Neuron (in vitro differentiated cells): ENCODE data around the gene PNLIPRP2.

Experiments used
- H2AFZ ChIP-seq: one replicate; pipeline ENCODE4 v1.6.1; 2013; ENCODE audit warnings: low read depth, mild to moderate bottlenecking, inconsistent platforms, low read length, moderate library complexity
- H3K27me3 ChIP-seq: one replicate; pipeline ENCODE4 v1.6.1; 2013; ENCODE audit warnings: low read length; ENCODE audit not compliant: insufficient read depth
- H3K36me3 ChIP-seq: one replicate; pipeline ENCODE4 v1.6.1; 2013; ENCODE audit warnings: low read length; ENCODE audit not compliant: insufficient read depth
- H3K4me1 ChIP-seq: one replicate; pipeline ENCODE4 v1.6.1; 2013; ENCODE audit warnings: low read length; ENCODE audit not compliant: insufficient read depth
- H3K4me3 ChIP-seq: 2 replicates; pipeline ENCODE4 v1.5.1; 2013; ENCODE audit warnings: mild to moderate bottlenecking, low read length, moderate library complexity
- H3K9me3 ChIP-seq: one replicate; pipeline ENCODE4 v1.6.1; 2013; ENCODE audit warnings: low read length

Gene PNLIPRP2

DNA sequence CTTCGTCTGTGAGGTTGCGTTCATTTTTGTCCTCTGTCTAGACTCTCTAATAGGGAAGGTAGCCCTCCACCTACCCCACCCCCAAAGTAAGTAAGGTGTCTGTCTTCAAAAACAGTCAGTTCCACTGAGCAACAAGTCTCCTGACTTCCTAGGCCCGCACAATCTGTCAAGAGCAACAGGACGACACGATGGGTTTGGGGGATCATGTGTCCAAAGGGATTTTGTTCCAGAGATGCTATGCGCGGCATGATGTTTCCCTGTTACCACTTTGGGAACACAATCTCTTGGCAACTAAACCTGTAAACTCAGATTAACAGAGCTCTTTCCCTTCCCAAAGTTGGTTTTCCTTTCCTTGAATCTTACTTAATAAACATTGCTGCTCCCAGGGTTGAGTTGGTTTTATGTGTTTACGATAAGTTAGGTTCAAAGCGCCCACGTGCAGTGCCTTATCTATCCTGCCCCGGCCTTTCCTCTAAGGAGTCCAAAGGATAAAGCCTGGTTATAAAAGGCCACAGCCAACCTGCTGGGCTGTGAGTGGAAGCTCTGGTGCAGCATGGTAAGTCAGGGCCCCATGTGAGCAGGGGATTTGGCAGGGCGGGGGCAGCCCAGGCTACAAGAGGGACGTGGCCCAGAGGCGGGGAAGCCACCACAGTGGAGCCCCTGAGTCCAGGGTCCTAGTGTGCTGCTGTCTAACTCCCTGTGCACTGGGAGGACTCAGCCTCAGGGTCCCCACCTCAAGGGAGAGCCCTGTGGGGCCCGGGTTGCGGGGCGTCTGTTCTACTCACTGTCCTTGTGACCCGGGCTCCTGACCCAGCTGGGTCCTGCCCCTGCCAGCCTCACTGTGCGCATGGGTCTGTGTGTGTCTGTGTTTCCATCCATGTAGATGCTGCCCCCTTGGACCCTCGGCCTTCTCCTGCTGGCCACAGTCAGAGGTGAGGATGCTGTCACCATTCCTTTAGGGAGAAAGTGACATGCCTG lies at the start of gene PNLIPRP2:
Gene PNLIPRP2 (plus strand): TSS at position 531 of the 978 bp plus-strand sequence.
- Histone ChIP-seq H3K27me3 (peaks cover 13% of the 10 kb centered on the region), H3K9me3 (no peaks in the 10 kb centered on the region)

DNA sequence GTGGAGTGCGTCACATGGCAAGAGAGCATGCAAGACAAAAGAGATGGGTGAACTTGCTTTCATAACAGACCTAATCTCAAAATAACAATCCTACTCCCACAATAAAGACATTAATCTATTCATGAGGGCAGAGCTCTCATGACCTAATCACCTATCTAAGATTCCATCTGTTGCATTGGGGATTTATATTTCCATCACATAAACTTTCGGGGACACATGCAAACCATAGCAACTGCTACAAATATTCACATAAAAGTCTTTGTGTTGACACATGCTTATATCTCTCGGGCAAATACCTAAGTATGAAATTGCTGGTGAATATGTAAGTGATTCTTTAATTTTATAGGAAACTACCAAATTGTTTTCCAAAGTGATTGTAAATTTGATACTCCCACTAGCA lies 46.0 kb upstream of the PNLIPRP2 start:
- H3K27me3 ChIP-seq = no peaks in the 10 kb centered on the region
- H3K36me3 ChIP-seq = no peaks in the 10 kb centered on the region
- H3K9me3 ChIP-seq = no peaks in the 10 kb centered on the region
- peaks cover 5% of the 10 kb centered on the region for H3K4me1 ChIP-seq
- no peak overlapping the region for H3K4me3 ChIP-seq
- peak overlapping the region; percentile 41 for H2AFZ ChIP-seq

More for the DNA sequence above, at the start of gene PNLIPRP2:
- Histone ChIP-seq H3K4me1 (no peaks in the 10 kb centered on the region), H2AFZ (no peak within 1 kb of the TSS), H3K36me3 (no peaks in the 10 kb centered on the region), H3K4me3 (no peak within 1 kb of the TSS)

DNA sequence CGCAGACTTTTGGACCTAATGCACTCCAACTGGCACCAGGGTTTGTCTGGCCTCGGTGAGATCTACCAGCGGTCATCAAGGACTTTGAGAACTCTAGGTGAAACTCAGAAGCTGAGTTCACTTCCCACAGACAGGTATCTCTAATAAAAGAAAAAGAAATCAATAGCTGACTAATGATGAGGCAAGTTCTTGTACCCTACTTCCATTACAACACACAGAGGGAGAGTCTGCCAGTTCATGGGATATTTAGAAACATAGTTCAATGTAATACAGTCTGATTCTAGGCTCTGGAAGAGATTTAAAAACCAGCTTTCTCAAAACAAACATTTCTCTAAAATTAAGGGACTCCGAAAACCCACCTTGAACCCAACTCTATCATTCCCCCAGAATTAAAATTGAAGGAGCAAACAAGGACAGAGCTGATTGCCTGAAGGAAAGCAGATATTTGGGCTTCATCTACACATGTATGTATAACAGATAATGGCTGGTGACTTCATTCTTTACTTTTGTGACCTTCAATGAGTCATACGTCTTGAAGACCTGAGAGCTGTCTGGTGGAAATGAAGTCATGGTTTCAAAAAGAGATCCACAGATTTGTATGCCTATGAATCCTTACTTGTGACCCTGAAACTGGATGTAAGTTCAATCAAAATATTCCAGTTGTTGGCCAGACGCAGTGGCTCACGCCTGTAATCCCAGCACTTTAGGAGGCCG lies 32.7 kb upstream of the PNLIPRP2 start:
- Histone ChIP-seq H3K4me3 (no peak overlapping the region), H3K4me1 (no peaks in the 10 kb centered on the region), H3K36me3 (no peaks in the 10 kb centered on the region), H3K27me3 (no peaks in the 10 kb centered on the region), H2AFZ (no peak overlapping the region), H3K9me3 (no peaks in the 10 kb centered on the region)

DNA sequence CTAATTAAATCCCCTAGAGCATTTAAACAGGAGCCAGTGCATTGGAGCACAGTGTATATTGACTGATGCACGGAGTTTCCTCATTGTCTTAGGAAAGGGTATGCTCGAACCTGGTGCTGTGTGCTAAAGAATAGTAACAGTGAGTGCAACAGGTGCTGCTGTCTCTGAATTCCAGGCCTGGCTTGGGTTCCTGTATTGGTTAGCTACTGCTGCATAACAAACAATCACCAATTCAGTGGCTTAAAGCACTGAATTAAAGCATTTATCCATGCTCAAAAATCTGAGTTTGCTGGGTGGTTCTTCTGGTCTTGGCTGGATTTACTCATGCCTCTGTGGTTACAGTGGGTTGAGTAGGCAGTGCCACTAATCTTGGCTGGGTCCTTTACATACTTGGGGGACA lies 31.8 kb upstream of the PNLIPRP2 start:
- Histone ChIP-seq H3K9me3 (no peaks in the 10 kb centered on the region), H2AFZ (no peak overlapping the region), H3K27me3 (no peaks in the 10 kb centered on the region), H3K36me3 (no peaks in the 10 kb centered on the region), H3K4me3 (no peak overlapping the region), H3K4me1 (no peaks in the 10 kb centered on the region)

DNA sequence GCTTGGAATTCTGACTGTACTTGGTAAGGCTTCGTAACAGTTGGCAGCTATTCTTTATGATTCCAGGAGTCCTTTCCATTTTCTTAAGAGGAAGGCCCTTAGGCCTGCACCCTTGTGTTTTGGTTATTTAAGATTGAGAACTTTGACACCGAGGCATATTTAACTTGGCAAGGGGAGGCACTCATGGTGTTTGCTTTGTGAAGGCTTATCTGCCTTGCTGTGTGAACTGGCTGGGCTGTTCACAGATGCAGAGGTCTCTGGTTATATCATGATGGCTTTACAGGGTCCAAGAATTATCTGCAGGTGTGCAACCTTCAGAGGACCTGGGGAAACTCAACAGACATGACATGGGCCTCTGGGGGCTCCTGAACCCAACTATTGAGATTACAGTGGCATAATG lies 30.8 kb upstream of the PNLIPRP2 start:
- Histone ChIP-seq H3K4me1 (no peaks in the 10 kb centered on the region), H3K27me3 (no peaks in the 10 kb centered on the region), H3K36me3 (no peaks in the 10 kb centered on the region), H2AFZ (no peak overlapping the region), H3K4me3 (no peak overlapping the region), H3K9me3 (no peaks in the 10 kb centered on the region)

DNA sequence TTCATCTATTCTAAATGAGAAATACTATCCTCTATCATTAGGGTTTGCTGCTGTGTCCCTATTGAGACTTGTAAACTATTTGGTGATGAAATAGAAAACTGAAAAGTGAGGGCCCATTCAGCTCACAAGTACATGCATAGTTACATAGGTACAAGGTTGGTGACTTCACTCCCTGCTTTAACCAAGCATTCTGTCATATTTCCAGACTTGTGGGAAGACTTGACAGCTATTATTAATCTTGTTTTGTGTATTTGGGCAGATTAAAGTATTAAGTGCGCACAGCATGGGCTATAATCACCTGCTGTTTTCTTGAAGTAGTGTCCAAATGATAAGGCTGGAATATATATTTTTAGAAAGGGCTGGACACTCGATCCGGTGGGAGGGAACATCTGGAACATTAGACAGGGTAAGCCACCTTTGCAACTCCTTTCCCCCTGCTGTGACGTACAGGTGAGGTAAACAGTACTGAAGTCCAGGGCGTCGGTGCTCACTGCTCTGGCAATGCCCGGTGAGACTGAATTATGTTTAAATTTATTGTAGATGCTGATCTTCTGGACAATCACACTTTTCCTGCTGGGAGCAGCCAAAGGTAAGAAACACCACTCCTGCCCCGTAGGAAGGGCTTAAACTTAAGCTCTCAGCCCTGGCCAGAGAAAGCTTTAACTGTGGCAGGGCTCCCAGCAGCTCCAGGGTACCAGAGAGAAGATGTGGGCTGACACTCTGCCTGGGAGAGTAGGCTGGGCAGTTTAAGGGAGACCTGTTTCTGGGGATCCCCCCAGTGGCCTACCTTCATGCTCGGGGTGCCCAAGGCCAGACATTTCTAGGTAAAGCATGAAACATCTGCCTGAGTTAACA lies 29.9 kb upstream of the PNLIPRP2 start, which contains the start of gene PNLIPRP1:
Gene PNLIPRP1 (plus strand): TSS at position 370 of the 855 bp plus-strand sequence. CDS start 171 bp downstream, at position 541.
- Histone ChIP-seq H3K27me3 (no peaks in the 10 kb centered on the region), H3K9me3 (no peaks in the 10 kb centered on the region), H3K4me3 (no peak within 1 kb of the TSS), H3K36me3 (no peaks in the 10 kb centered on the region), H2AFZ (no peak within 1 kb of the TSS), H3K4me1 (no peaks in the 10 kb centered on the region)

DNA sequence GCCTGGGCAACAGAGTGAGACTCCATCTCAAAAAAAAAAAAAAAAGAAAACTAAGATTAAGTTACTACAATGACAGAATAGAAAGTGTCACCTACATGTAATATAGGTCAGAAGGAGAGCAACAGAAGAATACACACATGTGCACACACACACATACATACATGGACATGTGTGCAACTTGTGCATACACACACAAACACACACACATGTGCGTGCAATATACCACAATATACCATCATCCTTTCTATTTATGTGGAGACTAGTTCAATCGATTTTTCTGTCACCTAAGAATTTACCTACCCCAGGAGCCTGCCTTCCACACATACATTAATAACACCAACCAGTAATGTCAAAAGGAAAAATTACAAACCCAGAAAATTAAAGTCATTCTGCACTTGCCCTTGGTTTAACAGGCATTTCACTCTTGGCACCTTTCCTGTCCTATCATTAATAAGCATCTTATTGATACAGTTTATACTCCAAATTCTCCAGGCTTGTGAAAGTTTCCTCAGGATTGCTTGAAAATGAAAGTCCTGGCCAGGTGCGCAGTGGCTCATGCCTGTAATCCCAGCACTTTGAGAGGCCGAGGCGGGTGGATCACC lies 27.5 kb upstream of the PNLIPRP2 start:
- no peaks in the 10 kb centered on the region for H3K9me3 ChIP-seq
- no peaks in the 10 kb centered on the region for H3K36me3 ChIP-seq
- H3K4me1 ChIP-seq = no peaks in the 10 kb centered on the region
- no peaks in the 10 kb centered on the region for H3K27me3 ChIP-seq
- no peak overlapping the region for H3K4me3 ChIP-seq
- H2AFZ ChIP-seq = no peak overlapping the region

DNA sequence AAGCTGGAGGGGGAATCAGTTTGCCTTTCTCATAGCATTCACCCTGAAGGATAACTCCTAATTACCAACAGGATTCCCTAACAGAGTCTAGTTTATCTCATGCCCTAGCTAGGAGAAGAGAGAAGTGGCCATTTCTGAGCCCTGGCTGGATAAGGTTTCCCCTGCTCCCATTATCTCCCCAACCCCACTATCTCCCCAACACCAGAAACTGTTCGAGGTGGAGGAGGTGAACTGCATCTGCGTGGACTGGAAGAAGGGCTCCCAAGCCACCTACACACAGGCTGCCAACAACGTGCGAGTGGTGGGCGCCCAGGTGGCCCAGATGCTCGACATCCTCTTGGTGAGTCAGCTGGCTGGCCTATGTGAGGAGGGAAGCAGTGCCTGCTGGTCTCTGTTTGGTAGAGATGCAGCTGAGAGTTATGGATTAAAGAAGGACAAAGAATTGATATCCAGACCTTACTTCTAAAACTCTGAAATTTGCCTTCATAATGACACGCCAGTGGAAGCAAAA lies 26.2 kb upstream of the PNLIPRP2 start:
- Histone ChIP-seq H3K4me1 (no peaks in the 10 kb centered on the region), H3K27me3 (no peaks in the 10 kb centered on the region), H3K9me3 (no peaks in the 10 kb centered on the region), H3K4me3 (no peak overlapping the region), H3K36me3 (no peaks in the 10 kb centered on the region), H2AFZ (no peak overlapping the region)

DNA sequence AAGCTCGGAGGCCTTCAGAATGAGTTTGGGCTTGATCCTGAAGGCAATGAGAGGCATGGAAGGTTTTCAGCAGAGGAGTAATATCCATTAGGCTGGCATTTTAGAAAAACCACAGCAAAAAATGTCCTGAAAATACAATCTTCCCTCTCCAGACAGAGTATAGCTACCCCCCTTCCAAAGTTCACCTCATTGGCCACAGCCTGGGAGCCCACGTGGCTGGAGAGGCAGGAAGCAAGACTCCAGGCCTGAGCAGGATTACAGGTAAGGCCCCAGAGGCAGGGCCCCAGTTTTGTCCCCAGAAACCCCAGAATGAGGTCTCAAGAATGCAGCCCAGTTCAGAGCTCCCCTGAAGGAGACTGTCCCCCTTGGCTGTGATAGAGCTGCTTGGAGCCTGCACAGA lies 24.7 kb upstream of the PNLIPRP2 start:
- Histone ChIP-seq H3K4me3 (no peak overlapping the region), H2AFZ (no peak overlapping the region), H3K9me3 (no peaks in the 10 kb centered on the region), H3K27me3 (no peaks in the 10 kb centered on the region), H3K4me1 (no peaks in the 10 kb centered on the region), H3K36me3 (no peaks in the 10 kb centered on the region)

DNA sequence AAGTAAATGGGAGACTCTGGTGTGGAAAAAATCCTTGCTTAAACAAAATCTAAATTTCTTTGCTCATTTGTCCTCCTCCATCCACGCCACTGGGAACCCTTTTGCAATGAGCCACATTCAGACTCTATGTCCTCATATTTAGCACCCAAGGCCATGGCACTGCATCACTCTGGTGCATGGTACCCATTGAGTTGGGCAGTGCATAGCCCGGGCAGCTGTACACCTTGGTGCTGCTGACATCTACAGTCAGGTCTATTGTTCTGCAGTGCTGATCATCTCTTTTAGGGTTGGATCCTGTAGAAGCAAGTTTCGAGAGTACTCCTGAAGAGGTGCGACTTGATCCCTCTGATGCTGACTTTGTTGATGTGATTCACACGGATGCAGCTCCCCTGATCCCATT lies 23.2 kb upstream of the PNLIPRP2 start:
- H3K27me3 ChIP-seq = no peaks in the 10 kb centered on the region
- H3K4me3 ChIP-seq = no peak overlapping the region
- no peaks in the 10 kb centered on the region for H3K36me3 ChIP-seq
- no peaks in the 10 kb centered on the region for H3K4me1 ChIP-seq
- H2AFZ ChIP-seq = no peak overlapping the region
- no peaks in the 10 kb centered on the region for H3K9me3 ChIP-seq

DNA sequence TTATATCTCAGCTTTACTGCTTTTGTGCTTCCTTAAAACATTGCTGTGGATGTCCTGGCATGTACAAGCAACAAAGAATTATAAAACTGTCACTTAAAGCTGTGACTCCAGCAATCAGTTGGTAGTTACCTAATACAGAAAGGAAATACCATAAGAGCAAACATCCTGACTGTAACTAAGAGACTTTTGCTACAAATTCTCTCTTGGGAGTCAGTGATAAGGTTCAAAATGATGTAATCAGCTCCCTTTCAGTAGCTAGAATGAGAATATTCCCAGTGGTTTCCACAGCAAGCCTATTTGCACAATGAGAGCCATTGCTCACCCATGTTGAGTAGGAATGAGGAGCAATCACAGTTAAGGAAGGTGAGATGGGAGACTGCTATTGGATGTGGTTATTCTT lies 22.4 kb upstream of the PNLIPRP2 start:
- Histone ChIP-seq H3K27me3 (no peaks in the 10 kb centered on the region), H2AFZ (no peak overlapping the region), H3K4me1 (no peaks in the 10 kb centered on the region), H3K36me3 (no peaks in the 10 kb centered on the region), H3K4me3 (no peak overlapping the region), H3K9me3 (no peaks in the 10 kb centered on the region)

DNA sequence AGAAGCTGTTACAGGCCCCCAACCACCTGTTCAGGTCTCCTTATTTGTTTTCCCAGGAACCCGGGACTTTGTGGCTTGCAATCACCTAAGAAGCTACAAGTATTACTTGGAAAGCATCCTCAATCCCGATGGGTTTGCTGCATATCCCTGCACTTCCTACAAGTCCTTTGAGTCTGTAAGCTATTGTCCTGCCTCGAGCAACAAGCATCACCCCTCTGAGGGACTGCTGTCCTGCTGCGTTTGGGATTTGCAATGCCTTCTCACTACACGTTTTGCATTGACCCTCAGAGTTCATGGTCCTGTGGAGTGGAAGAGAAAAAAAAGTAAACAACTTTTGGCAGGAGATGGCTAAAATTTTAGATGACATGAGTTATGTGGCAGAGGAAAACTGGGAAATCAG lies 20.8 kb upstream of the PNLIPRP2 start:
- Histone ChIP-seq H3K4me3 (no peak overlapping the region), H3K27me3 (no peaks in the 10 kb centered on the region), H3K9me3 (no peaks in the 10 kb centered on the region), H2AFZ (no peak overlapping the region), H3K4me1 (no peaks in the 10 kb centered on the region), H3K36me3 (no peaks in the 10 kb centered on the region)
